Peyer's patch (tissue), 4 donors: ENCODE measurements around the gene STXBP1. TPM values are rescaled to one million over a fixed set of nuclear protein-coding genes. Genes with fewer than 3 reads are reported as not detected.

Experiments used
- DNase-seq, 3 donors: peaks; one replicate each; pipeline ENCODE4 v3.0.0-alpha.2; 2017 to 2019
- H3K27ac ChIP-seq, 4 donors: fragments of 200-600 bp; sonication (generic); one replicate each; pipeline ENCODE4 v1.5.1; 2016 to 2019
- H3K27me3 ChIP-seq, 2 donors: fragments of 200-600 bp; sonication (generic); one replicate each; pipeline ENCODE4 v1.5.1; 2019
- H3K36me3 ChIP-seq, 3 donors: fragments of 200-600 bp; sonication (generic); one replicate each; pipeline ENCODE4 v1.5.1; 2016 to 2019
- H3K4me1 ChIP-seq, 4 donors: fragments of 200-600 bp; sonication (generic); one replicate each; pipeline ENCODE4 v1.5.1; 2016 to 2019
- H3K4me3 ChIP-seq, 4 donors: fragments of 200-600 bp; sonication (generic); 1 replicate in 3 of 4; 2 replicates in 1 of 4; pipeline ENCODE4 v1.5.1; 2016 to 2019; ENCODE audit warnings: mild to moderate bottlenecking in 1 of 4
- H3K9me3 ChIP-seq, 4 donors: fragments of 200-600 bp; sonication (generic); one replicate each; pipeline ENCODE4 v1.5.1; 2016 to 2019; ENCODE audit warnings: mild to moderate bottlenecking in 1 of 4
- POLR2A ChIP-seq, 2 donors: fragments of 450-650 bp; IDR thresholded peaks; one replicate each; pipeline ENCODE4 v1.5.1; 2017; ENCODE audit warnings: antibody characterized with exemption in 2 of 2, mild to moderate bottlenecking in 2 of 2, moderate library complexity in 2 of 2
- total RNA-seq, 4 donors: library from RNA; depleted of rRNA; stranded (reverse); fragments of >200 nt; gene quantifications; one replicate each; pipeline ENCODE4 v1.1.0, GENCODE V29; 2016
- TF ChIP-seq, protein P1 (sequence below), 6 experiments: fragments of 450-650 bp in 4 of 6; fragments of 200-600 bp in 2 of 6; sonication (generic) in 1 of 6; IDR thresholded peaks; one replicate each; pipeline ENCODE4 v1.5.1; 2017 to 2019; ENCODE audit warnings: antibody characterized with exemption in 6 of 6, mild to moderate bottlenecking in 3 of 6, moderate library complexity in 1 of 6

STXBP1 gene
- total RNA-seq, 4 donors from 2014 or later: 4.4 to 90.8 (median 12.6) TPM

GRCh38 chr9:127705577-127706379 is 93.7 kb downstream of the STXBP1 start:
- Histone ChIP-seq H3K9me3 (no peaks in the 10 kb centered on the region), H3K36me3 (no peaks in the 10 kb centered on the region), H3K4me3 (no peak overlapping the region), H3K27ac (no peak overlapping the region), H3K4me1 (no peaks in the 10 kb centered on the region), H3K27me3 (no peaks in the 10 kb centered on the region)
- no peak for DNase-seq
- TF ChIP-seq POLR2A (IDR thresholded peaks at IDR 0.05): no peak
- TF ChIP-seq, protein P1, sequence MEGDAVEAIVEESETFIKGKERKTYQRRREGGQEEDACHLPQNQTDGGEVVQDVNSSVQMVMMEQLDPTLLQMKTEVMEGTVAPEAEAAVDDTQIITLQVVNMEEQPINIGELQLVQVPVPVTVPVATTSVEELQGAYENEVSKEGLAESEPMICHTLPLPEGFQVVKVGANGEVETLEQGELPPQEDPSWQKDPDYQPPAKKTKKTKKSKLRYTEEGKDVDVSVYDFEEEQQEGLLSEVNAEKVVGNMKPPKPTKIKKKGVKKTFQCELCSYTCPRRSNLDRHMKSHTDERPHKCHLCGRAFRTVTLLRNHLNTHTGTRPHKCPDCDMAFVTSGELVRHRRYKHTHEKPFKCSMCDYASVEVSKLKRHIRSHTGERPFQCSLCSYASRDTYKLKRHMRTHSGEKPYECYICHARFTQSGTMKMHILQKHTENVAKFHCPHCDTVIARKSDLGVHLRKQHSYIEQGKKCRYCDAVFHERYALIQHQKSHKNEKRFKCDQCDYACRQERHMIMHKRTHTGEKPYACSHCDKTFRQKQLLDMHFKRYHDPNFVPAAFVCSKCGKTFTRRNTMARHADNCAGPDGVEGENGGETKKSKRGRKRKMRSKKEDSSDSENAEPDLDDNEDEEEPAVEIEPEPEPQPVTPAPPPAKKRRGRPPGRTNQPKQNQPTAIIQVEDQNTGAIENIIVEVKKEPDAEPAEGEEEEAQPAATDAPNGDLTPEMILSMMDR (IDR thresholded peaks at IDR 0.05): no peak

- no peak within 1 kb of the TSS for H3K4me3 ChIP-seq
- no peaks in the 10 kb centered on the region for H3K36me3 ChIP-seq
- no peaks in the 10 kb centered on the region for H3K4me1 ChIP-seq
- TF ChIP-seq, protein P1 (IDR thresholded peaks at IDR 0.05): no peak
- no peak for TF ChIP-seq POLR2A (IDR thresholded peaks at IDR 0.05)
- DNase-seq: no peak
- no peak within 1 kb of the TSS for H3K27ac ChIP-seq
- no peaks in the 10 kb centered on the region for H3K9me3 ChIP-seq
- no peaks in the 10 kb centered on the region for H3K27me3 ChIP-seq
Observed at GRCh38 chr9:127706836-127707241, 94.8 kb downstream of the STXBP1 start, which contains the start of gene CFAP157. TSS of gene CFAP157 (plus strand) at chr9:127706988. CDS start at chr9:127707032, 44 bp downstream.

- no peaks in the 10 kb centered on the region for H3K4me1 ChIP-seq
- DNase-seq: no peak
- H3K4me3 ChIP-seq: no peak overlapping the region
- TF ChIP-seq POLR2A (IDR thresholded peaks at IDR 0.05): no peak
- TF ChIP-seq, protein P1 (IDR thresholded peaks at IDR 0.05): peak in 1 of 6 experiments; percentile 19
- H3K36me3 ChIP-seq: no peaks in the 10 kb centered on the region
- no peaks in the 10 kb centered on the region for H3K27me3 ChIP-seq
- no peak overlapping the region for H3K27ac ChIP-seq
- H3K9me3 ChIP-seq: no peaks in the 10 kb centered on the region
Observed at GRCh38 chr9:127707766-127708165, 95.7 kb downstream of the STXBP1 start.

- H3K9me3 ChIP-seq: no peaks in the 10 kb centered on the region
- no peaks in the 10 kb centered on the region for H3K27me3 ChIP-seq
- no peaks in the 10 kb centered on the region for H3K36me3 ChIP-seq
- H3K27ac ChIP-seq: no peak overlapping the region
- peaks cover 0 to 1% (median 0%) of the 10 kb centered on the region in 4 donors for H3K4me1 ChIP-seq
- no peak for DNase-seq
- no peak overlapping the region for H3K4me3 ChIP-seq
- no peak for TF ChIP-seq POLR2A (IDR thresholded peaks at IDR 0.05)
- TF ChIP-seq, protein P1 (IDR thresholded peaks at IDR 0.05): no peak
Observed at GRCh38 chr9:127708952-127709587, 97.0 kb downstream of the STXBP1 start.

- Histone ChIP-seq H3K36me3 (no peaks in the 10 kb centered on the region), H3K4me1 (peaks cover 0 to 12% (median 5%) of the 10 kb centered on the region in 4 donors), H3K4me3 (no peak overlapping the region), H3K9me3 (no peaks in the 10 kb centered on the region), H3K27me3 (no peaks in the 10 kb centered on the region), H3K27ac (no peak overlapping the region)
- TF ChIP-seq, protein P1 (IDR thresholded peaks at IDR 0.05): no peak
- TF ChIP-seq POLR2A (IDR thresholded peaks at IDR 0.05): no peak
- no peak for DNase-seq
Observed at GRCh38 chr9:127710204-127710783, 98.2 kb downstream of the STXBP1 start.
